ENCODE measurements around the gene WDR64.

The WDR64 gene

DNA sequence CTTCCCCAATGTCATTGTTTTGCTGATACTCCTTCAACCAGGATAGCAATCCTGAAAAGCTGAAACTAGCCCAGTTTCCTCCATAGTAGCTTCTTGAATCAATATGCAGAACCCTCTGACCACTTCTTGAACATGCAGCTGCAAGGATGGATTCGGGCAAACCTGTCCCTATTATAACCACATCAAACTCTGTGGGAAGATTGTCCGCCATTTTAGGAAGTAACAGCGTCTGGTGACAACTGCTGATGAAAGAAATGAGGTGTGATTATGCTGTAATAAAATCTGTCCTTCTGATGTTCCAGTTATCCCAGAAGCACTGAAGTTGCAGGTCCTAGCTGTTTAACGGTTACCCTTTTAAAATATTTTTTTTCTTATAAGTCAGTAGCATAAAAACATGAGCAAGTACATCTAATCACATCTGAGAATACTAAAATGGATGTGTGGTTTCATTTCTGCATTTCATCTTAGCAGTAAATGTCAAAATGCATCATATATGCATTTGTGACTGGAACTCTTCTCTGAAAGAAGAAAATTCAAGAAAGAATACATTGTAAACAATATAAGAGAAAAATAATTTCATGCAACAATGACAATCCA lies 16.4 kb upstream of the WDR64 start:
- TF ChIP-seq, protein P1, sequence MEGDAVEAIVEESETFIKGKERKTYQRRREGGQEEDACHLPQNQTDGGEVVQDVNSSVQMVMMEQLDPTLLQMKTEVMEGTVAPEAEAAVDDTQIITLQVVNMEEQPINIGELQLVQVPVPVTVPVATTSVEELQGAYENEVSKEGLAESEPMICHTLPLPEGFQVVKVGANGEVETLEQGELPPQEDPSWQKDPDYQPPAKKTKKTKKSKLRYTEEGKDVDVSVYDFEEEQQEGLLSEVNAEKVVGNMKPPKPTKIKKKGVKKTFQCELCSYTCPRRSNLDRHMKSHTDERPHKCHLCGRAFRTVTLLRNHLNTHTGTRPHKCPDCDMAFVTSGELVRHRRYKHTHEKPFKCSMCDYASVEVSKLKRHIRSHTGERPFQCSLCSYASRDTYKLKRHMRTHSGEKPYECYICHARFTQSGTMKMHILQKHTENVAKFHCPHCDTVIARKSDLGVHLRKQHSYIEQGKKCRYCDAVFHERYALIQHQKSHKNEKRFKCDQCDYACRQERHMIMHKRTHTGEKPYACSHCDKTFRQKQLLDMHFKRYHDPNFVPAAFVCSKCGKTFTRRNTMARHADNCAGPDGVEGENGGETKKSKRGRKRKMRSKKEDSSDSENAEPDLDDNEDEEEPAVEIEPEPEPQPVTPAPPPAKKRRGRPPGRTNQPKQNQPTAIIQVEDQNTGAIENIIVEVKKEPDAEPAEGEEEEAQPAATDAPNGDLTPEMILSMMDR (IDR thresholded peaks at IDR 0.05) = no peak

DNA sequence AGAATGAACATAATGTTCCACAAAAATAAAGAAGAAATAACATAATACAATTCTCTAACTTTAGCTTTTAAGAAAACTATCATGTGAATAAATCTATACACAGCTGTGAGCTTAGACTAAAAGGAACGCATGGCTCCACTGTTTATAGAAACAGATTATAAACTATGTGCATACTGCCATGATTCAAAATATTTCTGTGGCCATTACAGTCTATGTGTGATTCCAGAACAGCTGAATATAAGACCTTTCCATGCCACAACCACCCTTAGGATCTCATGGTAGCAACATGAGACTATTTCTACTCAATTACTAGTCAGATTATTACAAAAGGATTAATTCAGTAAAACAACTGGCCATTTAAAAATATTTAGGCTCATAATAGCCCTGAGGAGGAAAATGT lies 15.8 kb upstream of the WDR64 start:
- TF ChIP-seq, protein P1 (IDR thresholded peaks at IDR 0.05) = no peak

DNA sequence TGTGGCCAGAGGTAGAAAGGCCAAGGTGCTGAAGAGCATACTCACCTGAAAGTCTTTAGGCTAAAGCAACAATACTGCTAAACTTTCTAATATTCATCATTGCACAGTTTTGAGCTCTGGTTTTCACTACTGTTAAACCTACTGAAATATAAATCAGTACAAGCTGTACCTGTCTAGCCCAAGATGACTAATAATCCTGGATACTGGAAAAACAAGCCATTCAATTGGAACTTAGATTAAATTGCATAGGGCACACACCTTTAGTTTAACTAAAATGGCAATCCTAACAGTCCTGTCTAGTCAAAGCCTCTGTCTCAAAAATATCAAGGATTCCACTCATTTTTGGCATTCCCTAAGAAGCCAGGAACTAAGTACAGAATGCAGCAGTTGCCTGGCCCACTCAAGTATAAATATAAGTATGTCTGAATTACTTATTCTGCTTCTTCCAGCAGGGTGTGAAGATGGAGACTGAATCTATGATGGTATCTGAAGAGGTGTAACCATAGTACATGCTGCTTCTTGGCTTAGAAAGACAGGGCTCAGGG lies 15.0 kb upstream of the WDR64 start:
- TF ChIP-seq, protein P1 (IDR thresholded peaks at IDR 0.05) = no peak

DNA sequence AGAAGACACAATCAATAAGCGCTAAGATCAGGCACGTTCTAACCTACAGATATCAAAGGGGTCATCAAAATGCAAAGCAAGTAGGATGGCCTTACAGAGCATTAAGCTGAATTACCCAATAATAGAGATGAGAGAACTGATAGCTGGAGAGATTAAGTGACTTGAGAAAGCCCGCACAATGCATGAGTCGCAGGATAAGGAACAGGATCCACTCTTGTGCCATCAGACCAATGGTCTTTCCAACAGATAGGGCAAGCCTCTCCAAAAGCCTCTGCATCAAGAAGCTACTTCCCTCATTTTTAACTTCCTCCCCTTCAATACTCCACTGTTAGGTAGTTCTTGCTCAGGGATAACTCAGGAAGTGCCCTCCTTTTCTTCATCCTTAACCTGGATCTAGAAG lies 14.5 kb upstream of the WDR64 start:
- TF ChIP-seq, protein P1 (IDR thresholded peaks at IDR 0.05) = no peak

DNA sequence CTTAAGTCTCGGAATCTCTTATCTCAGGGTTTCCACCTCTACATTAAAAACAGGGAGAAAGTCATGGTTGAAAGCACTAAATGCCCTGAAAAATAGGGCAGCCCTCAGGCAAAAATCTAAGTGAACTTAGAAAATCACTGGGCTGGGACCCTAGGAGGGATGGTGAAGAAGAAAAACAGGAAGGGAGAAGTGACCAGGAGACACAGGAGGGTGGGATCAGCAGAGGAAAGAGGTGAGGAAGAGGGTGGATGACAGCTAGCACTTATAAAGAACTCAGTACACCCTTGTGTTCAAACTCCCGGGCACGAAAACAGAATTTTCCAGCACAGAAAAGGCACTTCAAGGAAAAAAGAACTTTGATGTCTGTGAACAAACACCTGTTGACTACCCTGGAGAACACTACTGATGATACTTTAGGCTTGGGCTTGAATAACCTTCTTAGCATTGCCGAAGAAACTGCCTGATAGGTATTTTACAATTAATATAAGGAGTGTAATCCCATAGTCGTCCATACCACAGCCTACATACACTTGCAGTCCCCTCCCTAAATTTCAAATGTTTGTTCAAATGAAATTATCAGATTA lies 13.9 kb upstream of the WDR64 start:
- TF ChIP-seq, protein P1 (IDR thresholded peaks at IDR 0.05) = no peak

DNA sequence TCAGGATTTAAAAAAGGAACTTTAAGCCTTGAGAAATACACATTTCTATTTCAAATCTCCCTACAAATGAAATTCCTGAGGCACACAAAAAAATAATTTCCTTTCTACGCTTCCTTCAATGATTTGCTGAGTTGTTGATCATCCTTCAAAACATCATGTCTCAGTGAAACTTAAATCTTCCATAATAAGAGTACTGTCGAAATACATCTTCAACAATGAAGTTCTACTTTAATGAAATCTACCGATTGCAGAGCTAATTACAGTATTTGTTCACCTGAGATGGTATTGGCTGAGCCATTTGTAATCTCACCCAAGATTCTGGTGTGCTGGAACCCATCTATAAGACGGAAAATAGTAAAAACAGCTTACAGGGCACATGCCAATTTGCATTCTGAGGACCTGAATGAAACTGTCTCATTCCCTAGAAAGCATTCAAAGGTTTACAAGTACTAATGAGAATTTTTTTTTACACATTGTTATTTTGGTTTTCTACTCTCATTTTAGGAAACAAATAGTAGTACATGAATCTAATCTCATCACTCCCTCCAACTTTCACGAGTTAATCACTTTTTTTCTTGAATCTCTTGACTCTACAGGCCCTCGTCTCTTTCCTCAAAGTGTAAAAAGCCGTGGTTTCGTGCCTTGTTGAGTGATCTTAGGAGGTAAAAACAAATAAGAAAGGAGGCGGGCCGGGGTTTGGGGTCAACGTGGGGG lies 13.0 kb upstream of the WDR64 start:
- TF ChIP-seq, protein P1 (IDR thresholded peaks at IDR 0.05) = no peak

DNA sequence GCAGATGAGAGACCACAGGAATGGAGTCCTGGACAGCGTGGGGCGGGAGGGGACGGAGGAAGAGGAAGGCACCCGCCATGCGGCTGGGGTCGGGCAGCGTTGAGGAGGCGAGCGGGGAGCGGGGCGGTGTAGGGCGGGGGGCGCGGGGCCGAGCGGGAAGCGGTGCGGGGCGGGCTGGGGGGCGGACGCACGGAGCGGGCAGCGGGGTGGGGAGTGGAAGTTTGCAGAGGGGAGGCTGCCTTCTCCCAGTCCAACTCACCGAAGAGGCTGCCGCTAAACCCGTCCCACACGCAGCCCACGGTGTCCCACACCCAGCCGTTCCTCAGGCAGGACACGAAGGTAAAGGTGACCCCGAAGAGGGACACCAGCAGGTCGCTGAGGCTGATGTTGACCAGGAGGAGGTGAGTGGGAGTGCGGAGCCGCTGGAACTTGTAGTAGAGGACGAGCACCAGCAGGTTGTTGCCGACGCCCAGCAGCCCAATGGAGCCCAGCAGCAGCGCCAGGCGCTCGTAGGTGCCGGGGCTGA lies 12.4 kb upstream of the WDR64 start:
- TF ChIP-seq, protein P1 (IDR thresholded peaks at IDR 0.05) = no peak
